H1 (cell line): ENCODE data around the gene PANX2.

ENCODE experiments used
- BACH1 ChIP-seq: IDR thresholded peaks from 2 replicates; pipeline ENCODE4 v1.6.1; 2012; ENCODE audit warnings: low read length, improper control_type of control experiment
- CTCF ChIP-seq, 3 experiments: IDR thresholded peaks; 1 replicate in 2 of 3; 2 replicates in 1 of 3; pipeline versions ENCODE4 v1.5.1 to v1.6.1; 2011; ENCODE audit warnings: low read length in 3 of 3, mild to moderate bottlenecking in 3 of 3, inconsistent platforms in 2 of 3, low read depth in 1 of 3, moderate library complexity in 1 of 3; ENCODE audit not compliant: insufficient read depth in 1 of 3; ENCODE audit errors: control extremely low read depth in 1 of 3
- EGR1 ChIP-seq: IDR thresholded peaks from 2 replicates; pipeline ENCODE4 v1.6.1; 2011; ENCODE audit warnings: low read depth, low read length, borderline replicate concordance
- EP300 ChIP-seq, 2 experiments: IDR thresholded peaks; 1 replicate in 1 of 2; 2 replicates in 1 of 2; pipeline ENCODE4 v1.6.1; 2011 to 2012; ENCODE audit warnings: low read depth in 2 of 2, low read length in 2 of 2, mild to moderate bottlenecking in 2 of 2, borderline replicate concordance in 1 of 2, inconsistent platforms in 1 of 2, moderate library complexity in 1 of 2
- EZH2 ChIP-seq: fragments of 200-600 bp; sonication (generic); IDR thresholded peaks from 2 replicates; pipeline ENCODE4 v1.7.1; 2012; ENCODE audit warnings: low read depth, mild to moderate bottlenecking, moderate library complexity, low read length, inconsistent platforms; ENCODE audit not compliant: severe bottlenecking
- POLR2A ChIP-seq, 2 experiments: IDR thresholded peaks; 1 replicate in 1 of 2; 2 replicates in 1 of 2; pipeline ENCODE4 v1.6.1; 2011; ENCODE audit warnings: low read depth in 2 of 2, low read length in 2 of 2, mild to moderate bottlenecking in 2 of 2; ENCODE audit errors: control extremely low read depth in 1 of 2
- POLR2AphosphoS5 ChIP-seq: IDR thresholded peaks from 2 replicates; pipeline ENCODE4 v1.6.1; 2011; ENCODE audit warnings: low read depth, low read length
- RAD21 ChIP-seq, 2 experiments: IDR thresholded peaks in 1 of 2; conservative IDR thresholded peaks in 1 of 2; 2 replicates each; pipeline ENCODE4 v1.6.1; 2011; ENCODE audit warnings: low read depth in 2 of 2, low read length in 2 of 2, improper control_type of control experiment in 1 of 2, inconsistent platforms in 1 of 2, mild to moderate bottlenecking in 1 of 2, moderate library complexity in 1 of 2
- SP1 ChIP-seq: IDR thresholded peaks from 2 replicates; pipeline ENCODE4 v1.6.1; 2011; ENCODE audit warnings: low read depth, low read length
- SP2 ChIP-seq: IDR thresholded peaks from 2 replicates; pipeline ENCODE4 v1.6.1; 2012; ENCODE audit warnings: mild to moderate bottlenecking, low read length, inconsistent platforms
- TAF1 ChIP-seq: IDR thresholded peaks from 2 replicates; pipeline ENCODE4 v1.6.1; 2011; ENCODE audit warnings: mild to moderate bottlenecking, low read depth, low read length
- USF2 ChIP-seq: IDR thresholded peaks from 2 replicates; pipeline ENCODE4 v1.6.1; 2011; ENCODE audit warnings: low read length, improper control_type of control experiment

GRCh38 chr22:50188356-50188755 is 17.8 kb downstream of the PANX2 start:
- TF ChIP-seq EZH2 = no peak
- TF ChIP-seq EGR1 = no peak
- no peak for TF ChIP-seq BACH1
- no peak for TF ChIP-seq POLR2AphosphoS5
- no peak for TF ChIP-seq CTCF (IDR thresholded peaks at IDR 0.05; ENCODE audit: control extremely low read depth in 1 of 3, insufficient read depth in 1 of 3, low read depth in 1 of 3, low read length in 3 of 3)
- no peak for TF ChIP-seq SP1
- no peak for TF ChIP-seq TAF1
- TF ChIP-seq RAD21 (IDR thresholded peaks at IDR 0.05 in 1 of 2, conservative IDR thresholded peaks at IDR 0.05 in 1 of 2; ENCODE audit: low read depth in 2 of 2, low read length in 2 of 2) = no peak
- TF ChIP-seq USF2 = no peak
- TF ChIP-seq POLR2A (IDR thresholded peaks at IDR 0.05; ENCODE audit: control extremely low read depth in 1 of 2, low read depth in 2 of 2, low read length in 2 of 2) = no peak
- TF ChIP-seq EP300 (IDR thresholded peaks at IDR 0.05; ENCODE audit: borderline replicate concordance in 1 of 2, low read depth in 2 of 2, low read length in 2 of 2) = no peak
- TF ChIP-seq SP2 = no peak
